ENCODE results near the gene CCDC61.

- no peak for TF ChIP-seq CTCF (IDR thresholded peaks at IDR 0.05)
- TF ChIP-seq POLR2A (IDR thresholded peaks at IDR 0.05) = no peak
These were observed 25.5 kb downstream of the CCDC61 start for GRCh38 chr19:46020819-46021125.

All from body of pancreas (tissue), 4 donors.